Psoas muscle (tissue), 8 donors: ENCODE results near the gene FBXO10. TPM values are rescaled to one million over a fixed set of nuclear protein-coding genes. Genes with fewer than 3 reads are reported as not detected.

ENCODE experiments used
- ATAC-seq, 4 donors: fragments of 200-7000 bp; cut with Tn5 transposase; one replicate each; pipeline ENCODE4 v1.9.1; 2020; ENCODE audit warnings: moderate library complexity in 3 of 4, mild to moderate bottlenecking in 2 of 4
- DNase-seq, 2 donors: peaks; one replicate each; pipeline ENCODE4 v3.0.0-alpha.2; 2020
- H3K27ac ChIP-seq: fragments of 200-600 bp; one replicate; pipeline ENCODE4 v1.8.0; 2022
- H3K27me3 ChIP-seq, 3 donors: fragments of 200-600 bp in 1 of 3; one replicate each; pipeline versions ENCODE4 v1.6.1 to v1.8.0; 2013 to 2022; ENCODE audit warnings: low read length in 2 of 3, mild to moderate bottlenecking in 2 of 3, moderate library complexity in 1 of 3; ENCODE audit not compliant: insufficient read depth in 3 of 3
- H3K36me3 ChIP-seq, 2 donors: fragments of 200-600 bp in 1 of 2; one replicate each; pipeline versions ENCODE4 v1.6.1 to v1.8.0; 2013 to 2022; ENCODE audit warnings: low read depth in 1 of 2, mild to moderate bottlenecking in 1 of 2, moderate library complexity in 1 of 2; ENCODE audit not compliant: insufficient read depth in 1 of 2
- H3K4me1 ChIP-seq: fragments of 200-600 bp; one replicate; pipeline ENCODE4 v1.8.0; 2022
- H3K4me3 ChIP-seq: fragments of 200-600 bp; one replicate; pipeline ENCODE4 v1.8.0; 2022; ENCODE audit warnings: mild to moderate bottlenecking
- H3K9me3 ChIP-seq: fragments of 200-600 bp; one replicate; pipeline ENCODE4 v1.8.0; 2022
- WGBS, 3 donors: extraction: QIAGEN DNeasy Blood & Tissue Kit; methylation state at CpG; one replicate each; pipeline versions ENCODE4 v1.1.6 to v1.1.7; 2013; 5-methylcytosine and 5-hydroxymethylcytosine counted together
- intact Hi-C, 2 donors: fragments of 100-400 bp; cut with DNase I; formaldehyde crosslinking; loops; one replicate each; pipeline versions ENCODE4 v1.11.0 to v1.14.2; 2022
- polyA plus RNA-seq, 3 donors: library from polyadenylated mRNA; stranded (reverse); fragments of 200-250 nt; gene quantifications; one replicate each; pipeline ENCODE4 v1.2.3, GENCODE V29; 2013
- total RNA-seq, 4 donors: library from RNA; stranded (reverse); fragmentation: NEBNext Ultra II Directional in 2 of 4; extraction: Animal tissue kit (Norgen Biotek cat#: 25700) in 2 of 4; gene quantifications; one replicate each; pipeline versions ENCODE4 v1.2.1 to v1.2.4, GENCODE V29; 2021 to 2023
- TF ChIP-seq, protein P1 (sequence below): fragments of 200-600 bp; IDR thresholded peaks from one replicate; pipeline ENCODE4 v1.8.0; 2022; ENCODE audit warnings: antibody characterized with exemption
- donor health status: healthy with polysubstance abuse.
- donor health status: DM: no; HTN: no; CAD: no; lungs with moderate emphysema.
- donor health status: Bipolar disorder and iron deficiency.
- donor health status: healthy.
- donor health status: DM: yes; HTN: yes; CAD: no.
- donor health status: DM: no; HTN: no; CAD: no.
- donor health status: DM: no; HTN: no; CAD: no.
- donor health status: DM: yes; HTN: yes; CAD: no.

Gene FBXO10
- total and polyA plus RNA-seq, 7 donors, result 12.1 to 90.4 (median 31.7) TPM

DNA sequence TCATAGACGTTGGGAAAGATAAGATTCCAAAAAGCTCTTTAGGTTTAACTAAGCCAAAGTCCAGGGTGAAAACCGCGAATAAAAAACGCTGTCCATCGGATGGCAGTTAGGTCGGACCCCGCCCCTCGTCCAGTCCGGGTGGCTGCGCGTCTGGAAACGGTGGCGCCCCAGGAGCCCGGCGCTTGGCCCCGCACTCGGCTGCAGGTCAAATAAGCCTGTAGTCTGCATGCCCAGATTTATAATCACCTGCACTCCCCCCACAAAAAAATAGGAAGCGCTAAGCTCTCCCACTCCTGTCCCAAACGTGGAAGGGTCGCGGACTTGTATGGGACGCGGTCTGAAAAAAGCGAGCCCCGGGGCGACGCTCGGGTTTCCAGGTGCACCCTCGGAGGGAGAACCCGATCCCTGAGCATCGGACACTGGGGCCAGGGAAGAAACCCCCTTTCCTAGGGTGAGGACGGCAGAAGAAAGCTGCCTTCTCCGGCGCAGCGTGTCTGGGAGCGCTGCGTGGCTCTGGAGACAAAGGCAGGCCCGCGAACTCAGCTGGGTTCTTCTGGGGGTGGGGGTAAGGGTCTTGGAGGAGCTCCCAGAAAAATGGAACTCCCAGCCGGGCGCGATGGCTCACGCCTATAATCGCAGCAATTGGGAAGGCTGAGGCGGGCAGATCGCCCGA is 110.0 kb downstream of the FBXO10 start:
- H3K27ac ChIP-seq, result peak overlapping the region; percentile 99
- ATAC-seq (peak; percentile 11 to 50 (median 22)), DNase-seq (peak; percentile 64 to 88)
- intact Hi-C loops, result loop anchor here (5.0 to 10.0 kb wide), 2 partner anchors 44 to 319 kb away; partner anchors contain the start of genes EXOSC3 (in 1 of the 2) and GRHPR (in 1 of the 2)
- H3K4me3 ChIP-seq, result peak overlapping the region; percentile 96
- TF ChIP-seq, protein P1, sequence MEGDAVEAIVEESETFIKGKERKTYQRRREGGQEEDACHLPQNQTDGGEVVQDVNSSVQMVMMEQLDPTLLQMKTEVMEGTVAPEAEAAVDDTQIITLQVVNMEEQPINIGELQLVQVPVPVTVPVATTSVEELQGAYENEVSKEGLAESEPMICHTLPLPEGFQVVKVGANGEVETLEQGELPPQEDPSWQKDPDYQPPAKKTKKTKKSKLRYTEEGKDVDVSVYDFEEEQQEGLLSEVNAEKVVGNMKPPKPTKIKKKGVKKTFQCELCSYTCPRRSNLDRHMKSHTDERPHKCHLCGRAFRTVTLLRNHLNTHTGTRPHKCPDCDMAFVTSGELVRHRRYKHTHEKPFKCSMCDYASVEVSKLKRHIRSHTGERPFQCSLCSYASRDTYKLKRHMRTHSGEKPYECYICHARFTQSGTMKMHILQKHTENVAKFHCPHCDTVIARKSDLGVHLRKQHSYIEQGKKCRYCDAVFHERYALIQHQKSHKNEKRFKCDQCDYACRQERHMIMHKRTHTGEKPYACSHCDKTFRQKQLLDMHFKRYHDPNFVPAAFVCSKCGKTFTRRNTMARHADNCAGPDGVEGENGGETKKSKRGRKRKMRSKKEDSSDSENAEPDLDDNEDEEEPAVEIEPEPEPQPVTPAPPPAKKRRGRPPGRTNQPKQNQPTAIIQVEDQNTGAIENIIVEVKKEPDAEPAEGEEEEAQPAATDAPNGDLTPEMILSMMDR, result no peak
- H3K4me1 ChIP-seq, result peaks cover 19% of the 10 kb centered on the region
- no peaks in the 10 kb centered on the region for H3K9me3 ChIP-seq
- WGBS, 3 donors, result 0 to 1% (median 1%) methylated on average over 47 of the region's 47 CpGs
- no peaks in the 10 kb centered on the region for H3K36me3 ChIP-seq
- H3K27me3 ChIP-seq, result no peaks in the 10 kb centered on the region

DNA sequence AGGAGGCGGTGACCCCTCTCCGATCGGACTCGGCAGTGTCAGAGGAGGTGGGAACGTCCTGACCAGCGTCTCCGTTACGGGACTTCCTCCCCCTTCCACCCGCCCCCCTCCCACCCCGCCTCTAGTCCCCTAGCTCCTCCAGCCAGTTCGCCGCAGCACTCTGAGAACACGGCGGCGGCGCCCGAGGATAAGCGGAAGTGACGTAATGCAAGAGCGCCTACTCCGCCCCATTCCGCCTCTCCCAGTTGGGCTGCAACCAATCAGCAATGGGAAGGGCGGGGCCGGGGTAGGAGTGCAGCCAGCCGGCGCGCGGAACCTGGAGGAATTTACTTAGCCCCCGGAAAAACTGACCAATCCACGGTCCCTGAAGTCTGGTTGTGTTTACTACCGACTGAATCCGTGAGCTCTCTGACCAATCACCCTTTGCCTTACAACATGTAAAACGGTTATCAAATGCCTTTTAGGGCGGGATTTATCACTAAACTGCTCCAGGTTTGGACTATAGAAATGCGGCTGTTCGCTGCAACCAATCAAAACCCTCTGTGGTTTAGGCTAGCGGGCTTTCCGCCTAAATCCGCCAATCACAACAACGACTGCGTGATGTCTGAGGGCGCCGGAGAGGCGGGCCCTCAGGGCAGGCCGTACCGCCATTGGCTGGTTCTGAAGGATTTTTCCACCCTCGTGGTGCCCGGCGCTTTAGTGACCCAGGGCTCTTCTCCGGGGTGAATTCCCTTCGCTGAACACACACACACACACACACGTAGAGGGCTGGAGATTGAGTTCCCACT is 110.7 kb downstream of the FBXO10 start, which contains the start of gene ZBTB5:
TSS of gene ZBTB5 (minus strand) at position 202 of the 788 bp plus-strand sequence. CDS start 22,899 bp downstream, outside the sequence.
- H3K27ac ChIP-seq, result peak within 1 kb of the TSS; percentile 99
- peak within 1 kb of the TSS; percentile 96 for H3K4me3 ChIP-seq
- no peaks in the 10 kb centered on the region for H3K36me3 ChIP-seq
- TF ChIP-seq, protein P1, result no peak
- H3K9me3 ChIP-seq, result no peaks in the 10 kb centered on the region
- ATAC-seq (peak; percentile 89 to 92 (median 90)), DNase-seq (peak; percentile 99)
- H3K4me1 ChIP-seq, result peaks cover 19% of the 10 kb centered on the region
- intact Hi-C loops, result loop anchor here (5.0 to 10.0 kb wide), 2 partner anchors 43 to 319 kb away; partner anchors contain the start of genes EXOSC3 (in 1 of the 2) and GRHPR (in 1 of the 2)
- H3K27me3 ChIP-seq, result no peaks in the 10 kb centered on the region
- WGBS, 3 donors, result 0 to 1% (median 0%) methylated on average over 49 to 52 of the region's 52 CpGs

DNA sequence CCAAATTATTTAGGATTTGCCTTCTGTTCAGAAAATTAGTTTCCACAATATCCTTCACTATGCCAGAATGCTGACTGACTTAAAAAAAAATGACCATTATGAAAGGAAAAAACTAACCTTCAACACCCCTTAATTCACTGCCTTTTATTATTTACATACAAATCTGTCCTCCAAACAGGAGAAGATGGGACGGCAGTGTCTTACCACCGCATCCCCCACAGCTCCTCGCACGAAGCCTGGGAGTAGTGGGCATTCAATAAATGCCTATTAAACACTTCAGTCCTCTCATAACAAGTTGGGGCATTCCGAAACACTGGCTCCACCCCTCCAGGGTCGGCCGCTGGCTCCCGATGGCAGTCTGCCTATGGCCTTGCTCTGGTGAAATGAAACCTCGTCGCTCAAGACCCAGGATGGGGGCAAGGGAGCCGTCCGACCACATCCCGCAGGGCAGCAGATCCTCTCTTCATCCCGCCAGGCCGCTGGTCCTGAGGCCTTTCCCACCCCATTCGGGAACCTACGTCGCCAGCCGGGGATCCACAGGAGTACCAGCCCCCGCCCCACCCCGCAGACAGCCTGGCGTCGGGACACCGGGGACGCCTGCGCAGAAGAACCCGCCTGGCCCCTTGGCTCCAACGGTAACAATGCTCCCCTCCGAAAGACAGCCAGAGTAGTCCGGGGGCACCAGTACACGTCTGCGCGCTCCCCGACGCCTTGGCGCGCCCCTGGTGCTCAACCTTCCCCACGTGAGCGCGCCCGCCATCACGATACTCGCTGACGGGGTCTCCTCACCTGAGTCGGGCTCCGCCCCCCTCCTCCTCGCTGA is 111.5 kb downstream of the FBXO10 start:
- DNase-seq (peak; percentile 80 to 89), ATAC-seq (peak; percentile 45 to 57 (median 49))
- Histone ChIP-seq H3K9me3 (no peaks in the 10 kb centered on the region), H3K27me3 (no peaks in the 10 kb centered on the region), H3K27ac (peak overlapping the region; percentile 99), H3K4me3 (peak overlapping the region; percentile 96), H3K36me3 (no peaks in the 10 kb centered on the region), H3K4me1 (peaks cover 19% of the 10 kb centered on the region)
- TF ChIP-seq, protein P1, result no peak
- 0 to 1% (median 0%) methylated on average over 43 to 47 of the region's 47 CpGs for WGBS, 3 donors
- intact Hi-C loops, result loop anchor here (5.0 to 10.0 kb wide), 2 partner anchors 42 to 320 kb away; partner anchors contain the start of genes GRHPR (in 2 of the 2) and EXOSC3 (in 1 of the 2)

DNA sequence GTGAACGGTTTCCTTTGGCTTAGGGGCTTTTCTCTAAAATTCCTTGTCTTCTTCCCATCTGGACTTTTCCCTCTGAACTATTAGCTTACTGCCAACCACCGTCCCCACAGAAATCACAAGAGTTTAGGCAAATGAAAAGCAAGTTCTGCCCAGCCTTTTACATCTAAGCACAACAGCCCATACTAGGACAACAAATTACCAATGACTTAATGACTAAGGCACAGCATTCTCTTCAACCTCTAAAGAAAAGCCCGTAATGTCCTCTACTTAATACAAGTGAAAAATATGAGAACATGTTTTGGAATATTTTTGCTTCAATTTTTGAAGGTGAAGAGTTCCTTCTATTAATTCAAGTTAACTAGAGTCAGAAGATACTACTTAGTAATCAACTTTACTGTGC is 112.2 kb downstream of the FBXO10 start:
- H3K27ac ChIP-seq, result peak overlapping the region; percentile 99
- H3K27me3 ChIP-seq, result no peaks in the 10 kb centered on the region
- DNase-seq (no peak), ATAC-seq (no peak)
- intact Hi-C loops, result loop anchor here in 1 of 2 donors (5.0 to 10.0 kb wide), 2 partner anchors 42 to 321 kb away; partner anchors contain the start of genes EXOSC3 and GRHPR
- no peaks in the 10 kb centered on the region for H3K9me3 ChIP-seq
- no peaks in the 10 kb centered on the region for H3K36me3 ChIP-seq
- peak overlapping the region; percentile 96 for H3K4me3 ChIP-seq
- TF ChIP-seq, protein P1, result no peak
- WGBS, 3 donors, result 22 to 38% (median 25%) methylated on average over 3 of the region's 3 CpGs
- H3K4me1 ChIP-seq, result peaks cover 19% of the 10 kb centered on the region
